GM18508 (cell line): ENCODE data around the gene ACACA.
"Not testable (repeated sequence)": the region's sequence is repeated elsewhere in the genome, so short reads cannot be mapped to it uniquely, and the experiment has no call there.

Source experiments
- ATAC-seq: cut with Tn5 transposase; IDR thresholded peaks from one replicate; pipeline ENCODE4 v1.9.1; 2021; ENCODE audit warnings: moderate number of reproducible peaks; ENCODE audit not compliant: insufficient read depth, unreplicated experiment

The ACACA gene

DNA sequence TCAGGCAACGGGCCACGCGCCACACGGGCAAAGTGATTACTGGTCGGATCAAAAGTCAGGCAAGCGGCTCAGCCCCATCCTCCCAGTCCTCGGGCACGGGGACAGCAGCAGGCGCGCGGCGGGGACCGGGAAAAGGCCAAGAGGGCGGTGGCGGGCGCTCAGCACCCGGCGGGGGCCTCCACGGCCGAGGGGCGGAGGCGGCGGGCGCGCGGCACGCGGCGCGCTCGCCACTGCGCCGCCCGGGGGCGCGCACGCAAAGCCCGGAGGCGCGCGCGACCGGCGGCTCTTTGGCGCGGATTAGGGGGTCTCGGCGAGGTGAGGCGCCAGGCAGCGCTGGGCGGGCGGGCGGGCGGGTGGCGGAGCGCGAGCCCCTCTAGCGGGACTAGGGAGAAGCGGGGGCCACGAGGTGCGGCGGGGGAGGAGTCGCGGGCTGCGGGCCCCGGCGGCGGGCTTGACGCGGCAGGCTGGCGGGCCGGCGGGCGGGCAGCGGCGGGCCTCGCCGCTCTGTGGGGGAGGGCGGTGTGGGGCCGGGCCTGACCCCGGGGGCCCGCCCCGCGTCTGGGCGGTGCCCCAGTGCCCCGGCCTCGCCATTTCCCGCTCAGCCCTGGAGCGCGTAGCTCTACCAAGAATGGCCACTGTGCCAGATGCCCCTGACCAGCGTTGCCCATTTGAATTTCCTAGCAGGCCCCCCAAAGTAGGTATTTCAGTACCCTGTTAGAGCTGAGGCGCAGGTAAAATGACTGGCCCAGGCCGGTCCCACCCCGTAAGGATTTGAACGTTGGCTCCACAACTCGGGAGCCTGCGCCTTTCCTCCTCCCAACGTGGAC is at the start of gene ACACA, which contains the start of gene TADA2A:
Gene ACACA (minus strand): TSS at position 202 of the 827 bp plus-strand sequence. CDS start 537 bp downstream, outside the sequence.
Gene TADA2A (plus strand): TSS at position 252 of the 827 bp plus-strand sequence. CDS start 4,480 bp downstream, outside the sequence.
- ATAC-seq, result no peak

- no peak for ATAC-seq
These were observed 43.5 kb upstream of the ACACA start for GRCh38 chr17:37450112-37450511.

DNA sequence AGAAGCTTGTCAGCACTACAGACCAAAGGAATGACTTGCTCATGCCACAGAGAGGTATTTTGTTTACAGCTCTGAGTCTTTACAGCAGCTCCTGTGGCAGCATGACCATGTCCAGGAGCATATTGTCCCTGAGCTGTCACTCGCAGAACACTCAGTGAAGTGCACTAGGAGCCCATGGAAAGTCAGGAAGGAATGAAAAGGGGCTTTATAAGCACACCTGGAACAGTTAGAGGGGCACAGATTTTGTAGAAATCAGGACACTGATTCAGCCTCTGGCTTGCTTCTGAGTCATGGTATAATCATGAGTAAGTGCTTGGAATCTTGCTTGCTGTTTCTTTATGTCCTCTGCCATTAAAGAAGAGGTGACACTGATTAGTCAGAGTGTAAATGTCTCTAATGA is 41.0 kb upstream of the ACACA start:
- ATAC-seq, result no peak

DNA sequence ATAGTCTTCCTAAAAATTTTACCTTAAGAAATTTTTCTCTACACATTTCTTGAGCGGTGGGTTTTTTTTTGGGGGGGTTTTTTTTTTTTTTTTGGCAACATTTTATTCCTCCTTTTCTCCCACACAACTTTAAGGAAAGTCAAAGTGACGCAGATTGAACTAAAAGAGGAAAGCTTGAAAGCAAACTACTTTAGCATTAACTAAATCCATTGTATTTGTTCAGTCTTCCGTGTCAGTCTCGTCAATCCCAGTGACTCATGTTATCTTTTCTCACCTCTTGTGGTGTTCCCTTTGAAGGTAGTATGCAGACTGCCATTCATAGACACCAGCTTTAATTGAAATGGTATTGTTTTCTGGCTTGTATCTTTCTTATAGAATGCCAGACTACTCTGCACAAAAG is 39.4 kb upstream of the ACACA start:
- no peak for ATAC-seq

DNA sequence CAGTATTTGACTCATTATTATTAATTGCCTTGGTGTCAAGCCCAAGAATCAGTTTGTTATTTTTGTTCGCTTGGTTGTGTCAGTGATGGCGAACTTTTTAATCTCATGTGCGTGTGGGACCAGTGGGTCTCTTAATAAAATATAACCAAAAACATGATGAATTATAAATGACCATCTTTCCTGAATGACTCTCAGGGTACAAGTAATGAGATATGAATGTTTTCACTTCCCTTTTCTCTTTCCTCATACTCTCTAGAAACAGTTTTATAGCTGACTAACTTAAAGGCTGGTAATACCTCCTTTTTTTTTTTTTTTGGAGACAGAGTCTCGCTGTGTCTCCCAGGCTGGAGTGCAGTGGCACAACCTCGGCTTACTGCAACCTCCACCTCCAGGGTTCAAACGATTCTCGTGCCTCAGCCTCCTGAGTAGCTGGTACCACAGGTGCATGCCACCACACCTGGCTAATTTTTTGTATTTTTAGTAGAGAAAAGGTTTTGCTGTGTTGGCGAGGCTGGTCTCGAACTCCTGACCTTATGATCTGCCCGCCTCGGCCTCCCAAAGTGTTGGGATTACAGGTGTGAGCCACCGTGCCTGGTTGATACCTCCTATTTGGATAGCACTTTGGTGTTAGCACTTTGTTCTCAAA is 34.9 kb upstream of the ACACA start:
- not testable (repeated sequence) for ATAC-seq

DNA sequence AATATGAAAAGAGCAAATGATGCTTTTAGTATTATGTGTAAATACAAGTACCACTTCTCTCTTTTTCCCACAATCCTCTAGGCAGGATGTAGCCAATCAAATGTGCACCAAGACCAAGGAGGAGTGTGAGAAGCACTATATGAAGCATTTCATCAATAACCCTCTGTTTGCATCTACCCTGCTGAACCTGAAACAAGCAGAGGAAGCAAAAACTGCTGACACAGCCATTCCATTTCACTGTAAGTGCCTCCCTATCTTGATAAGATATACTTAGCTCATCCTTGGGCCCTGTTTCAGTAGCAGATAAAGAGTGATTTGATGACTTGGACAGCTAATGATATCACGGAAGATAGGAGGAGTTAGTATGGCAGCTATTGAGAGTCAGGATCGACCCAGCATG is 33.8 kb upstream of the ACACA start:
- ATAC-seq, result no peak

DNA sequence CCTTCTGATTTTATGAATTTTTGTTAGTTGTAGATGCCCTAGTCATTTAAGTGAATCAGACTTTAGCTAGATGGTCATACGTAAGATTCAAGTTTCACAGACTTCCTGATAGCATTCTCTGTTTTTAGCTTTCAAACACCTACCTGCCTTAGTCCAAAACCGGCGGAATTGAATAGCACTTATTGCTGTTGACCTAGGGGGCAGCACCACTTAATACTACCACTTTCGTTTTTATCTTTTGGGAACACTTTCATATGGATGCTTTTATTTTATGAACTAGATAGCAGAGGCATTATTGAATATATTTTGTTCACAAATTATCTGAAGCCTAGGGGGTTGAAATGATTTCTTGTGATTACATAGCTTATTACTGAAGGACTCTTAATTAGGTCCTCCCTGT is 31.5 kb upstream of the ACACA start:
- ATAC-seq, result no peak

GRCh38 chr17:37432671-37433070 is 26.0 kb upstream of the ACACA start:
- no peak for ATAC-seq

DNA sequence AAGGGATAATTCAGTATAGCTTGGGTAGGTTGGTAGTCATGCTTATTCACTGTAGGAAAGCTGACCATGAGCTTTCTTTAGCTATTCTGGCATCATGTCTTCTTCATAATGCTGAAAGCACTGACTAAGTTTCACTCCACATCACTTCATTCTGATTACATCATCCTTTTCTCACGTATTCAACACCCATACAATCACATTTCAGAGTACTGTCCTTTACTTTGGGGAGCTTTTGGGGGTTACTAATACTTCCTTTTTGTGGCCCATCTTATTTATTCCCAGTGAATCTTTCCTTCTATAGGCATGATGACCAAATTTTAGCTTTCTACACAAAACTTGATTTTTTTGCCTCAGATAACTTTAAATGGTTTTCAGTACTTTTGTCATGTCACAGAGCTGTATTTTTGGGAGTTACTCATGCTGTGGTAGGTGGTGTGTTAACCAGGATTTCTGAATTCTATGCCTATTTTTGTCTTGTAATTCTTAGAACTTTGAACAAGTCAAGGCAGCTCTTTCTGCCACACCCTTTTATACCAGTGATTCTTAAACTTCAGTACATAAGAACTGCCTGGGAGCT is 23.5 kb upstream of the ACACA start:
- no peak for ATAC-seq

- no peak for ATAC-seq
These were observed 22.8 kb upstream of the ACACA start for GRCh38 chr17:37429453-37429852.

GRCh38 chr17:37429039-37429438 is 22.4 kb upstream of the ACACA start:
- no peak for ATAC-seq

GRCh38 chr17:37425268-37425667 is 18.6 kb upstream of the ACACA start:
- ATAC-seq, result no peak

- ATAC-seq, result no peak
These were observed 16.5 kb upstream of the ACACA start for GRCh38 chr17:37422971-37423625.

DNA sequence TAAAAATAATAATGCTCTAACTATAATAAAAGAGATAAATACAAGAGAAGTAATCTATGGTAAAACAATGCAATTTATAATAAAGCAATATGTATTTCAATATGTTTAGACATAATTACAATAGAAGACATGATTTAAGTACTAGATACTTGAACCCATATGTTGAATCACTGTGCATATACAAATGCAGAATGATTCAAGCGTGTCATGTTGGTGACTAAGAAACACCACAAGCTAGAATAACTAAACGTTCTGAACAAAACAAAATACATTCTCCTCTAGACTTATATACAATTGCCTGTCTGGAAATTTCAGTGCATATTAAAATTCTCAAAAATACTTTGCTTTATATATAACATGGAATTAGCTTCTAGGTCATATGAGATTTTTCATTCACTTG is 11.2 kb upstream of the ACACA start:
- no peak for ATAC-seq

GRCh38 chr17:37413875-37414519 is 7.4 kb upstream of the ACACA start:
- ATAC-seq, result no peak

GRCh38 chr17:37410357-37410756 is 3.7 kb upstream of the ACACA start:
- ATAC-seq, result no peak

- ATAC-seq, result not testable (repeated sequence)
These were observed 1.5 kb upstream of the ACACA start for GRCh38 chr17:37408145-37408479.

DNA sequence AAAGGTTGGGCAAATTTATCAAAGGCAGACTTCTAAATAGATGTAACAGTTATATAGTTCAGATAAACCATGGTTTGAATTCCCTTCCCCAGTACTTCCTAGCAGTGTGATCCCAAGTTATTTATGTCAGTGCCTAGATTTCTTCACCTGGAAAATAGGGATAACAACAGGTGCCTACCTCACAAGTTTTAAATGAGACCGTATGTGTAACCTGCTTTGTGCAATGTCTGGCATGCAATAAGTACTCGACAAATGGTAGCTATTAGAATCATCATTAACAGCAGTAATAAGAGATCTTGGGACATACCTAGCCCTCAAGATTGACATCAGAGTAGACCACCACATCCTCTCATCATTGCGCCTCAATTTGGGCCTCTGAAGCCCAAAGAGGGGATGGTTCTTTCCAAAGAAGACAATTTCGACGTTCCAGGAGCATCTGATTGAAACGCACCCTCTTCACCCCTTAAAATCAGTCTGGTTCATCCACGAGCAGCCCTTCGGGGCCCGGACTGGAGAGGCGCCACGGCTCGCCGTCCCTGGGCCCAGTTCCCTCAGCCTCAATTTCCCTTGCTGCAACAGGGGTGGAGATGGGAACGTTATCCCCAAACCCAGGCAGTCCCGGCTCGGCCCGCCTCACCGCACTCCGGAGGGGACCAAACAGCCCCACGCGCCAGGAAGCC is 541 bp downstream of the ACACA start:
- ATAC-seq, result no peak

DNA sequence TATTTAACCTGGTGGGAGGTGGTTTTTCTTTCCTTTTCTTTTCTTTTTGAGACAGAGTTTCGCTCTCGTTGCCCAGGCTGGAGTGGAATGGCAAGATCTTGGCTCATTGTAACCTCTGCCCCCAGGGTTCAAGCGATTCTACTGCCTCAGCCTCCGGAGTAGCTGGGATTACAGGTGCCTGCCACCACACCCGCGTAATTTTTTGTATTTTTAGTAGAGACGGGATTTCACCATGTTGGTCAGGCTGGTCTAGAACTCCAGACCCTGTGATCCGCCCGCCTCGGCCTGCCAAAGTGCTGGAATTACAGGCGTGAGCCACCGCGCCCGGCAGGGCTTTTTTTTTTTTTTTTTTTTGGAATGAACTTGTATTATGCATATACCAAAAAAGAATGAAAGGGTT is 1.1 kb downstream of the ACACA start:
- ATAC-seq, result not testable (repeated sequence)

DNA sequence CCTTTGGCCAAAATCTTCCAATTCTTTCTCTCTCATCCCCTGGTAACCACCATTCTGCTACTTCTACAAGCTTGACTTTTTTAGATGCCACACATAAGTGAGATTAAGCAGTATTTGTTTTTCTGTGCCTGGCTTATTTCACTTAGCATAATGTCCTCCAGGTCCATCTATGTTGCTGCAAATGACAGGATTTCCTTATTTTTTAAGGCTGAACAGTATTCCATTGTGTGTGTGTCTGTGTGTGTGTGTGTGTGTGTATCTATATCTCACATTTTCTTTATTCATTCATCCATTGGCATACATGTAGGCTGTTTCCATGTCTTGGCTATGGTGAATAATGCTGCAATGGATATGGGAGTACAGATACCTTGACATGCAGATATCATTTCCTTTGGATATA is 6.1 kb downstream of the ACACA start:
- no peak for ATAC-seq
